Measurements from ENCODE around the gene BRS3.

DNA sequence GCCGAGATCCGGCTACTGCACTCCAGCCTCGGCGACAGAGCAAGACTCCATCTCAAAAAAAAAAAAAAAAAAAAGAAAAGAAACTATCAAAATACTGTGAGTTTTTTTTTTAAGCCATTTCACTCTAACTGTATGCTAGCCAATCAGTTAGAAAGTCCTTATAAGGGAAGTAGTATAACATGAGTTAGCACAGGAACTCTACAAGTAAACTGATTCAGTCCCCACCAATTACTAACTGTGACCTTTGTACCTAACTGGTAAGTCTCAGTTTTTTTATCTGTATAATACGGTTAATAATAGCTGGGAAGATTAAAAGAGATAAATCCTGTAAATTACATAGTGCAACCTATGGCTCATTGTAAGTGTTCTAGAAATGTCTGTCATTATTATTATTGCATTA, 35.1 kb upstream of the BRS3 start:
- TF ChIP-seq EZH2 (IDR thresholded peaks at IDR 0.05) (no peak), EZH2phosphoT487 (IDR thresholded peaks at IDR 0.05) (no peak)
- TF ChIP-seq, protein P1, sequence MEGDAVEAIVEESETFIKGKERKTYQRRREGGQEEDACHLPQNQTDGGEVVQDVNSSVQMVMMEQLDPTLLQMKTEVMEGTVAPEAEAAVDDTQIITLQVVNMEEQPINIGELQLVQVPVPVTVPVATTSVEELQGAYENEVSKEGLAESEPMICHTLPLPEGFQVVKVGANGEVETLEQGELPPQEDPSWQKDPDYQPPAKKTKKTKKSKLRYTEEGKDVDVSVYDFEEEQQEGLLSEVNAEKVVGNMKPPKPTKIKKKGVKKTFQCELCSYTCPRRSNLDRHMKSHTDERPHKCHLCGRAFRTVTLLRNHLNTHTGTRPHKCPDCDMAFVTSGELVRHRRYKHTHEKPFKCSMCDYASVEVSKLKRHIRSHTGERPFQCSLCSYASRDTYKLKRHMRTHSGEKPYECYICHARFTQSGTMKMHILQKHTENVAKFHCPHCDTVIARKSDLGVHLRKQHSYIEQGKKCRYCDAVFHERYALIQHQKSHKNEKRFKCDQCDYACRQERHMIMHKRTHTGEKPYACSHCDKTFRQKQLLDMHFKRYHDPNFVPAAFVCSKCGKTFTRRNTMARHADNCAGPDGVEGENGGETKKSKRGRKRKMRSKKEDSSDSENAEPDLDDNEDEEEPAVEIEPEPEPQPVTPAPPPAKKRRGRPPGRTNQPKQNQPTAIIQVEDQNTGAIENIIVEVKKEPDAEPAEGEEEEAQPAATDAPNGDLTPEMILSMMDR (IDR thresholded peaks at IDR 0.05), result no peak

Data from neural progenitor cell (in vitro differentiated cells).